A673 (cell line): ENCODE data around the gene GSDME. TPM values are rescaled to one million over a fixed set of nuclear protein-coding genes. Genes with fewer than 3 reads are reported as not detected.

Source experiments
- BruUV-seq: library from RNA; stranded (reverse); fragments of 400-500 nt; replicated peaks from 2 replicates; lab custom pipeline; 2021; lab: Mats Ljungman, UMichigan
- CTCF ChIA-PET: fragments of 300-600 bp; sonication (Branson Sonifier 250); formaldehyde crosslinking; loops from one replicate; lab custom pipeline; 2022; ENCODE audit warnings: antibody characterized with exemption; lab: Charles Lee
- POLR2A ChIA-PET: fragments of 300-600 bp; sonication (Branson Sonifier 250); formaldehyde crosslinking; loops from one replicate; lab custom pipeline; 2022; ENCODE audit warnings: antibody characterized with exemption; ENCODE audit not compliant: low non-redundant PET; lab: Charles Lee
- DNase-seq: peaks from one replicate; pipeline ENCODE4 v3.0.0-alpha.2; 2015; ENCODE audit warnings: low spot score
- H3K27ac ChIP-seq: fragments of 200-600 bp; sonication (generic); 2 replicates; pipeline ENCODE4 v1.5.1; 2016; ENCODE audit warnings: mixed run types, low read depth, mild to moderate bottlenecking, mixed read lengths, antibody characterized with exemption, low read length; ENCODE audit not compliant: poor library complexity, severe bottlenecking
- H3K27me3 ChIP-seq: fragments of 200-600 bp; sonication (generic); replicated peaks from 2 replicates; pipeline ENCODE4 v1.6.1; 2017; ENCODE audit warnings: mixed run types, low read depth, mild to moderate bottlenecking, mixed read lengths, antibody characterized with exemption, low read length; ENCODE audit not compliant: insufficient read depth, poor library complexity
- H3K36me3 ChIP-seq: fragments of 200-600 bp; sonication (generic); 2 replicates; pipeline ENCODE4 v1.6.1; 2016; ENCODE audit warnings: mixed run types, mild to moderate bottlenecking, mixed read lengths, antibody characterized with exemption, low read length; ENCODE audit not compliant: insufficient read depth, poor library complexity, severe bottlenecking
- H3K4me1 ChIP-seq: fragments of 200-600 bp; sonication (generic); 2 replicates; pipeline ENCODE4 v1.6.1; 2017; ENCODE audit warnings: mixed run types, mild to moderate bottlenecking, mixed read lengths, antibody characterized with exemption, low read length; ENCODE audit not compliant: insufficient read depth, poor library complexity, severe bottlenecking
- H3K4me3 ChIP-seq: fragments of 200-600 bp; sonication (generic); 2 replicates; pipeline ENCODE4 v1.5.1; 2016; ENCODE audit warnings: low read depth, mixed run types, mild to moderate bottlenecking, mixed read lengths, low read length; ENCODE audit not compliant: poor library complexity, severe bottlenecking
- H3K9me3 ChIP-seq: fragments of 200-600 bp; sonication (generic); 2 replicates; pipeline ENCODE4 v1.6.1; 2016; ENCODE audit warnings: mixed run types, low read depth, mild to moderate bottlenecking, mixed read lengths, antibody characterized with exemption, low read length; ENCODE audit not compliant: poor library complexity, severe bottlenecking
- EZH2 ChIP-seq: fragments of 200-600 bp; sonication (generic); IDR thresholded peaks from 2 replicates; pipeline ENCODE4 v1.6.1; 2017; ENCODE audit warnings: borderline replicate concordance, low read depth, mild to moderate bottlenecking, mixed read lengths, antibody characterized with exemption, low read length; ENCODE audit not compliant: poor library complexity, severe bottlenecking
- intact Hi-C: fragments of 100-400 bp; cut with micrococcal nuclease; formaldehyde crosslinking; loops from one replicate; pipeline ENCODE4 v1.10.0; 2022; ENCODE audit not compliant: unreplicated experiment
- total RNA-seq: library from RNA; stranded (reverse); gene quantifications from 2 replicates; pipeline ENCODE4 v1.2.3, GENCODE V29; 2021
- TF ChIP-seq, protein P1 (sequence below): fragments of 300-800, 200-600 bp; sonication (generic); conservative IDR thresholded peaks from 2 replicates; pipeline ENCODE4 v1.5.1; 2017; ENCODE audit warnings: low read depth, mild to moderate bottlenecking, antibody characterized with exemption, low read length, moderate library complexity, mixed read lengths

The GSDME gene
- total RNA-seq, 1 experiment from 2014 or later, result 0.77 TPM

DNA sequence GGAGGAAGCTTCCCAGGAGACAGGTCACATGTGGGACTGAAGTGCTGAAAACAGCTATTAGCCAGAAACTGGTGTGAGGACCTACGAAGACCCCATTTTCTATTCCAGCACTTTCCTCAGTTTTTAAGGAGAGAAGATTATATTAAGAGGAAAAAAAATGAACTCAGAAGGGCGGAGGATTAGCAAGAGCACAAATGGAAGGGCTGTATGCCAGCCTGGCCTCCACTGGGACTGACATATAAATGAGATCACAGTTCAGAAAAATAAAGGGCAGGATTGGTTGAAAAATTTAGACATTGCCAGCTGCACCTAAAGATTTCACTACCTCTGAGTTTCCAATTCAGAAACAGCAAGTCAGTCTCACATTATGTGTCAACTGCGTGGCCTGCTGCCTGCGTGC lies 53.0 kb downstream of the GSDME start:
- Histone ChIP-seq H3K36me3 (no peaks in the 10 kb centered on the region), H3K27ac (no peak overlapping the region), H3K9me3 (no peaks in the 10 kb centered on the region), H3K4me1 (peaks cover 17% of the 10 kb centered on the region), H3K27me3 (no peaks in the 10 kb centered on the region), H3K4me3 (no peak overlapping the region)
- TF ChIP-seq, protein P1, sequence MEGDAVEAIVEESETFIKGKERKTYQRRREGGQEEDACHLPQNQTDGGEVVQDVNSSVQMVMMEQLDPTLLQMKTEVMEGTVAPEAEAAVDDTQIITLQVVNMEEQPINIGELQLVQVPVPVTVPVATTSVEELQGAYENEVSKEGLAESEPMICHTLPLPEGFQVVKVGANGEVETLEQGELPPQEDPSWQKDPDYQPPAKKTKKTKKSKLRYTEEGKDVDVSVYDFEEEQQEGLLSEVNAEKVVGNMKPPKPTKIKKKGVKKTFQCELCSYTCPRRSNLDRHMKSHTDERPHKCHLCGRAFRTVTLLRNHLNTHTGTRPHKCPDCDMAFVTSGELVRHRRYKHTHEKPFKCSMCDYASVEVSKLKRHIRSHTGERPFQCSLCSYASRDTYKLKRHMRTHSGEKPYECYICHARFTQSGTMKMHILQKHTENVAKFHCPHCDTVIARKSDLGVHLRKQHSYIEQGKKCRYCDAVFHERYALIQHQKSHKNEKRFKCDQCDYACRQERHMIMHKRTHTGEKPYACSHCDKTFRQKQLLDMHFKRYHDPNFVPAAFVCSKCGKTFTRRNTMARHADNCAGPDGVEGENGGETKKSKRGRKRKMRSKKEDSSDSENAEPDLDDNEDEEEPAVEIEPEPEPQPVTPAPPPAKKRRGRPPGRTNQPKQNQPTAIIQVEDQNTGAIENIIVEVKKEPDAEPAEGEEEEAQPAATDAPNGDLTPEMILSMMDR, result no peak
- TF ChIP-seq EZH2, result no peak
- no peak for DNase-seq
- intact Hi-C loops, result no loop called here
- no TSS peak for BruUV-seq
- ChIA-PET POLR2A (no interaction called here), CTCF (interaction anchor here (0.7 kb wide), 1 partner anchor 16 kb away, joined by 3 read pairs; no protein-coding TSS in a partner anchor)

DNA sequence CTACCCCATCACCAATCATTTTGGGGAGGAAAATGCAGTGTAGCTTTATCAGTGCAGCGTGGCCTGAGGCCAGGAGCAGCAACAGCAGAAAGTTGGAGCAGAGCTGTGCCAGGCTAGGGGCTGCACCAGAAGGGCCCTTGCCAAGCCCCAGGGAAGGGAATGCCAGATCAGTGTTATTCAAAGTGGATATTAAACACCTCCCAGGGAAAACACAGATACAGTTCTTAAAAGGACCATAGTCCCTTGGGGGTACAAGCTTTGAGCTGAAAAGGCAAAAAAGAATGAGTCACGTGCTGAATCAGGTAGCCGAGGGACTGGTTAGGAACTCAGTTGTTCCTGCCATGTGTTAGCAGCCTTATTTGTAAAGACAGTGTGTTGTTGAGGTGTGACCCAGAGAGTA lies 54.0 kb downstream of the GSDME start:
- POLR2A ChIA-PET, result no interaction called here
- TF ChIP-seq EZH2, result no peak
- TF ChIP-seq, protein P1, result no peak
- Histone ChIP-seq H3K4me1 (peaks cover 17% of the 10 kb centered on the region), H3K27me3 (no peaks in the 10 kb centered on the region), H3K27ac (no peak overlapping the region), H3K36me3 (no peaks in the 10 kb centered on the region), H3K4me3 (no peak overlapping the region), H3K9me3 (no peaks in the 10 kb centered on the region)
- CTCF ChIA-PET, result no interaction called here
- BruUV-seq, result no TSS peak
- no peak for DNase-seq
- intact Hi-C loops, result no loop called here

DNA sequence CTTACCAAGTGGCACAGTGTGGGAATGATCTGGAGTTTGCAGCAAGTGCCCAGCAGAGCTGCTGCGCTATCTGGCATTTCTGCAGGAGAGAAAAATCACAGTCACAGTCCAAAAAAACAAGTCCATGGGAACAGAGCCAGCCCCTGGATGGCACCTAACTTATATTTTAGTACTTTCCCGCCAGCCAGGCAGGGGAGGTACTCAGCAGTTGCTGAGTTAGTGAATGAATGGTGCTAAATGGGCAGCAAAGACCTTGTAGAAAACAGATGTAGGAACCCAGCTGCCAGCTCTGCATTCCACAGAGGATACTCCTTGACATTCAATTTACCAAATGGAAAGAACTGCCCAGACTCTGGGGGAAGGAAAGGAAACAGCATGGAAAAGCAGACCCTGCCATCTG lies 54.5 kb downstream of the GSDME start:
- Histone ChIP-seq H3K36me3 (no peaks in the 10 kb centered on the region), H3K27ac (no peak overlapping the region), H3K4me1 (peaks cover 17% of the 10 kb centered on the region), H3K27me3 (no peaks in the 10 kb centered on the region), H3K4me3 (no peak overlapping the region), H3K9me3 (no peaks in the 10 kb centered on the region)
- no peak for TF ChIP-seq EZH2
- TF ChIP-seq, protein P1, result no peak
- DNase-seq, result no peak
- POLR2A ChIA-PET, result no interaction called here
- BruUV-seq, result no TSS peak
- intact Hi-C loops, result no loop called here
- CTCF ChIA-PET, result no interaction called here
